SW480 (cell line): ENCODE data around the gene GAP43.

ENCODE experiments used
- DNase-seq: peaks from one replicate; pipeline ENCODE4 v3.0.0-alpha.2; 2016; ENCODE audit warnings: low spot score

Gene GAP43

DNA sequence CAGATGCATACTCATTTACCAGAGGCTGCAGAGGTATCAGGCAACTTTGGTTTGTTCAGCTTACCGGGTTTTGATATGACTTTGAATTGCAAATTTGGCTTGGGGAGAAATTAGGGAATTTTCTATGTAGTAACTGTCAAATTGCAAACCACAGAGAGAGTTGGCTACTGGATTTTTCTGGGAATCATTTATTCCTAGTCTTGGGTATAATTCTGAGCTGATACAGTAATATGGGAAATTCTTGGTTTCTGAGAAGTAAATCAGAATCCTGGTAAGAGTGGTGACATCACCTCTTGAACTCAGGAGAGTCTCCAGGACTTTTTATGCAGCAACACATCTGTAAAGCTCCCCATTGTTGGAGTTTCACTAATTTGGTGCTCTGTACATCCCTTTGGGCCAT is 39.0 kb downstream of the GAP43 start:
- DNase-seq = no peak

DNA sequence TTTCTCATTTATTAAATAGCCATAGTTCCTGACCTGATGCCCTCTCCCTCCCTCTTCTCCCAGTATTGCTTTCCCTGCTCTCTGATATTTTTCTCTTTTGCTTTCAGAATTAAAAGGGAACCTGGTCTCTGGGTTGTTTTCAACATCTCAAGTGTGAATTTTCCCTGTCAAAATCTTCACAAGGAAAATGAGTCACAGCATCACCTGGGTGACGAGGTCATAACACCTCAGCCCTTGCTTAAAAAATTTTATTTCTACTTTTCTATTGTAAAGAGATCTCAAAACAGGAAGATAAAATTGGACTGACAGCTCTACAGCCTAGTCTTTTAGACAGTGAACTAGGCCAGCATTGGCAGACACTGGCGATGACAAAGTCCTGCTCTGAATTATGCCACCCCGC is 40.1 kb downstream of the GAP43 start:
- no peak for DNase-seq

DNA sequence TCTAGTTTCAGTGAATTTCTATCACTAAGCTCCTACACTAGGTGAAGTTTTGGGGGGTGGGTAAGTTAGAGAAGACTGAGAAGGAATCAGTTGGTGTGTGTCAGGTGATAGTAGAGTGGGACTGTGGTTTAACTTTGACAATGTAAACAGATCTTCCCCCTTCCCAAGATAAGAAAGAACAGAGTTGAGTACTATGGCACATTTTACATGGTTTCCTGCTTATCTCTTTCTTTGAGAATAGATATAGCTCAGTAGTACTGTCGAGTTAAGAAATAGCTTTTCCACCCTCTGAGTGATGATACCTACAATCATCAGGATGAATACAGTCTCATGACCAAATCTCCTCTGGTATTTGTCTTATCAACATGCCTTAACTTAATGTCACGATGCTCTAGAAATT is 42.8 kb downstream of the GAP43 start:
- no peak for DNase-seq

DNA sequence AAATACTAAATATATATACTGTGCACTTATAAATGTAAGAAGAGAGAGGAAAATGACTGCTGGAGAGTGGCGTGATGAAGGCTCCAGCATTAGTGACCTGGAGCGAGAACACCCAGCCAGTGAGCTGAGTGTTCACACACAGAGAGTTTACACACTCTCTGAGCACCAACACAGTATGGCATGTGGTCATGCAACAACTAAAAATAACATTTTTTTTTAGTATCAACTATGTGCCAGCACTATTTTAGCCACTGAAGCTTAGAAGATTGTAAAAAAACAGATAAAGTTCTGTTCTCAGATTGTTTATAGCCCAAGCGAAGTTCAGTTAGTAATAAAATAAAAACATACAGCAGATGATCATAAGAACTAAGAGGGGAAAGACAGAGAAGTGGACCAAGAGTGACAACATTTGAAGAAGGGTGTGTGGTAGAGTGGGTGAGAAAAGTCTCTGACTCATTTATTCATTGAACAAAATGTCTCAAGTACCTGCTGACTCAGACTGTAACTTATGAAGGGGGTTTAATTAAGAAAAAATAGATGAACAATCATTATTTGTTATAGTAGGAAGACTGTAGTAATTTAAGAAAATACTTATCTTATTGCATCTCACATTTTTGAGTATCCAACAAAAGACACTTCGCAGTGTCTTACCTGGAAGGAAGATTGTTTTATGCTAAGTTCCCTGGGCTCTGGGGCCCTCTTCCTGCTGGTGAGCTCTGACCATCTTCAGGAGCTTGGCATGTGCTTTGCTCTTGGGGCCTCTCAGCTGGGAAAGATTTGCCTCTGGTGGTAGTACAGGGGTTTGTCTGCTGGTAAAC is 43.8 kb downstream of the GAP43 start:
- no peak for DNase-seq

DNA sequence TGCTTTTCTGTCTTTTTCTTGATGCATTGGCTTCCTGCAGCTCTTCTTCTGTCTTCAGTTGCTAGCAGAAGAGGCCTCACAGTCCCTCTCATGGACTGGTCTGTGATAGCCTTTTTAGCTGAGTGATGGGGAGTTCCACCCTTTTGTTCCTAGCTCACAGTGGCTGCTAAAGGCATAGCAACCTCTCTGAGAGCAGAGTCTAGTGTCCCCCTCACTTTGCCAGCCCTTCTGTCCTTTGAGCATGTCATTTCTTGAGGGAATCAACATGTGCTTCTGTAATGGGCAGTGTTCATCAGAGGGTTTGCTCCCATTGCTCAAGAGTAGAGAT is 44.4 kb downstream of the GAP43 start:
- no peak for DNase-seq

DNA sequence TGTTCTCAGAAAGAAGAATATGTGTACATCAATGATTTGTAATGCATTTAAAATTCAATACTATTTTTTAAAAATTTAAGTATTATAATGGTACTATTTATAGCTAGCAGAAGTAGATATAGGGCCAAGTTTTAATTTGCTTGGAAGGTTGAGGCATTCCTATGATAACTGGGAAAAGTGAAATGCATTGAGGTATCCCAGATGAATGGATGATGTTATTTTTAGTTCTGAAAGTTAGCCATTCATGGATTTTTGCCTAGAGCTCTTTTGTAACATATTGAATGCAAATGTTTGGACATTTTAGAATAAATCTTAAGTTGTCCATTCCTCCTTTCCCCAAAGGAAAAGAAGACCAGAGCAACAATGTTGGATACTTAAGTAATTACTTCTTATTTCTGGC is 47.6 kb downstream of the GAP43 start:
- no peak for DNase-seq

DNA sequence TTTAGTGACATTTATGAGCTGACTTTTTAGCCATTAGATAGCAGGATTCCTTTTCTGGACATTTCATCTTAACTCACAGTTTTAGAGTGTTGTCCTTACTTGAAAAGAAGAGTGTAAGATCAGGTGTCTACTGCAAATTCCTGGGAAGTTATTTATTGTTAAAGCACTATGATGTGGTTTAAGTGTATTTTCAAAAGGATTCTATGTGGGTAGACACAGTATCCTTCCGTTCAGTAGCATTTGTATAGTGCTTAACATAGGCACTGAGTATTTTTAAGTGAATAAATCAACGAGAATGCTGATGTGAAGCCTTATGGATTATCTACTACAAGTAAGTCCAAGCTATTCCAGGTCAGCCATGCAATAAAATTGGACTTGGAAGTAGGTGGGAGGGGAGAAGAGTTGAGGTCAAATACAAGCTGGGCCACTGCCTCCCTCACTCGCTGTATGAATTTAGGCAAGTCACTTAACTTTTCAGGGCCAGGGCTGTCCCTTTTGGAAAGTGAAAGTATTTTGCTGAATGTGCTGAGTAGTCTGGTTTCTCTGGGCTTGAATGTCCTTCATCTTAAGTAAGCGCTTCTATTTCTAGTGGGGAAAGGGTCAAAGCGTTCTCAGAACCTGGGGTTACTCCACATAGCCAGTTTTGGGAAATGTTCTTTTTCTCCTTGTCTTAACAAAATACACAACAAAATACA is 48.6 kb downstream of the GAP43 start:
- DNase-seq = peak; percentile 66

DNA sequence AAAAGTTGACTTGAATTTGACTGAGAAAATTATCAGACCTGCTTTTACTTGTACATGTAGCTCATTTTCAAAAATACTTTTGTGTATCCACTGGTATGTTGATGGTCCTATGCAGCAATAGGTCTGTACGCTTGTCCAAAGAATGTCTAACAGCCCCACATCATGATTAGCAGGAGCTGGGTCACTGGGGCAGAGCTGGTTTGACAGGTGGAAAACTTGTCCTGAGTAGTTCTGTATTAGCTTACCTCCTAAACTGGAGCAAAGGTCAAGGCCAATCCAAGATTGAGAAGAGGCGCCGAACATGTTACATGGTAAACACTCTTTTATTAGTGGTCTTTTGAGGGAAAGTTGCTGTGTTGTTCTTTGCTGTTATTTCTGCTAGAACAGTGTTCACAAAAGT is 50.6 kb downstream of the GAP43 start:
- DNase-seq = no peak

DNA sequence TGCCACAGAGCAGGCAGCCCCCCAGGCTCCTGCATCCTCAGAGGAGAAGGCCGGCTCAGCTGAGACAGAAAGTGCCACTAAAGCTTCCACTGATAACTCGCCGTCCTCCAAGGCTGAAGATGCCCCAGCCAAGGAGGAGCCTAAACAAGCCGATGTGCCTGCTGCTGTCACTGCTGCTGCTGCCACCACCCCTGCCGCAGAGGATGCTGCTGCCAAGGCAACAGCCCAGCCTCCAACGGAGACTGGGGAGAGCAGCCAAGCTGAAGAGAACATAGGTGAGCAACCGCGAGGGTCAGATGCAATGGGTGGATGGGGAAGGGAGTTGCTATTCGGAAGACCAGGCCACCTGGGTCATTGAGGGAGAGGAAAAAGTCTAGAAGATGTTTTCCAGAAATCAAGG is 53.0 kb downstream of the GAP43 start:
- DNase-seq = no peak

DNA sequence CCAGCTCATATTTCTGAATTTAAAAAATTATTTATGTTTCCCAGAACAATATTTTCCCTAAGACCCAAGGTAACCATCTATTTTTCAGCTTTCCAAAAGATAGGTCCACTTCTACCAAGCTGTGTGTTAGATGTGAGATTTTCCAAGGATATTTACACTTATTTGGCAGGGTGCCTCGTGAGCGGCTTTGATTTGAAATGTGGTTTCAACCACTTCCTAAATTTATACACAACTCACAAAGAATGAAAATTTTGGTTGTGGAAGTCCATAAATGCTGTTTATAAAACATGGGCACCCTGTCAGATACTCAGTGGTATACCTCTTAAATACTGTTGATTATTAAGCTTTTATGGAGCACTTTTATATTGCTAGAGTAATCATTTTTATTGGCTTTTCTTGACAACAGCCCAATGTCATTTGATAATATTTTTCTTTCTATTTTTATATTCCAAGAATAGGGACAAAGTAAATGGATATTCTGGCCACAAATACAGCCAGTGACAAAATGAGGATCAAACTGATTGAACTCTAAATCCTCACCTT is 57.6 kb downstream of the GAP43 start:
- DNase-seq = no peak

DNA sequence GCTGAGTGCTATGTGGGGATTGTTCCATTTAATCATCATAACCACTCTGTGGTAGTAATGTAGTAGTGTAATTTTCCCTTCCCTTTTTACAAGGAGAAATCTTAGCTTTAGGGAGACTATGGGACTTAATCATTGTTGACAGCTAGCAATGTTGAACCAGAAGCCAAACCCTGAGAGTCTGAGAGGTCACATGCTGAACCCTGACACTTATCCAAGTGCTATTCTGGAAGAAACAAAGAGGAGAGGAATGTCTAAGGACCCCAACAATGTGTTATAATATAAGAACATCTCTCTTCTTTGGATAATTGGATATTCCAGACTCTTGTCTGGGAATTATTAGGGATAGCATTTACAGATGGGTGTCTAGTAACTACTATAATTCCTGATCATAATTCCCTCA is 58.4 kb downstream of the GAP43 start:
- no peak for DNase-seq

DNA sequence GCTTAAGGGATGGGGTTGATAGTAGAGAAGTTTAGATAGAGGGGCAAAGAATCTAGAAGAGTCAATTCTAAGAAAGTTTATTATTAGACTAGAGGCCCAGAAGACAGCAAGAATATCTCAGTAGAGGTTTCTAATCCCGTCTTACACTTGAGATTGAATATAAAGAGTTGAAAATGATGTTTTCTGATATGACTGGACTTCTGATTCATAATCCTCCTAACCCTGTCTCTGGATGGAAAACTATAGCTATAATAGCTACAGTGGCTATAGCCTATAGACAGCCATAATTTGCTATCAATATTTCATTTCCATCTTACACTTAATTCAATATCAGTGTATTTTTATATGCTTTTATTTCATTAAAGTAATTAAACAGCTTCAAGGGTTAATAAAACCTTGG is 60.0 kb downstream of the GAP43 start:
- no peak for DNase-seq

DNA sequence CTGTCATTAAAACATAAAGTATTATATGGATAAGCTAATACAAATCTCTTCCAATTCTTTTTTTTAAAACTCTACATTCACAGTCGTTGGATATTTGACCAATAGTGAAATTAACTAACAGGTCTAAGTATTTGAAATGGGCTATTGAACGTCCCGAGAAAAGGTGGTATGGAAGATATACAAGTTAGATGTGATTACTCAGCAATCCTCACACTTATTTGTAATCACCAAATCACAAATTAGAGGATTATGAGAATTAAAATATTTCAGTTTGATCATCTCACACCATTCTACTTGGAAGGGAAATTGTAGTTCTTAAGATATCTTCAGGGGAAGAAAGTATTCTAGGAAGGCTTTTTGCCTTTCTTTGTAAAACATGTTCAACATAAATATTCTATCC is 60.5 kb downstream of the GAP43 start:
- DNase-seq = no peak

DNA sequence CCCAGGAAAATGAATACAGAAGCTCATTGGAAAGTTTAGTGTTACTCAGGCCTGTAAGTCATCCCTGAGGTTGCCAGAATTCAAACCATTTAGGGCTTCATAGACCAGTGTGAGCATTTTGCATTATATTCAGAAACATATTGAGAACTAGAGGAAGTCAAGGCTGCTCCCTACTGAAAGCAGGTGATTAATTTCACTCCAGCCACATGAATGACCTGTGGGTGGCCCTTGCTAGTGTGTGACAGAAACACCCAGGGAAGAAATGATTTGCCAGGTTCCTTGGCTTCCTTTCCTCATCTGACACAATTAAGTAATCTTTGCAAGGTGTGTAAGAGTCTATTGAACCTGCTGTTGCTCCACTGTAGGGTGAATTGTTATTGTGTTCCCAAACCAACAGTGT is 61.8 kb downstream of the GAP43 start:
- DNase-seq = no peak

DNA sequence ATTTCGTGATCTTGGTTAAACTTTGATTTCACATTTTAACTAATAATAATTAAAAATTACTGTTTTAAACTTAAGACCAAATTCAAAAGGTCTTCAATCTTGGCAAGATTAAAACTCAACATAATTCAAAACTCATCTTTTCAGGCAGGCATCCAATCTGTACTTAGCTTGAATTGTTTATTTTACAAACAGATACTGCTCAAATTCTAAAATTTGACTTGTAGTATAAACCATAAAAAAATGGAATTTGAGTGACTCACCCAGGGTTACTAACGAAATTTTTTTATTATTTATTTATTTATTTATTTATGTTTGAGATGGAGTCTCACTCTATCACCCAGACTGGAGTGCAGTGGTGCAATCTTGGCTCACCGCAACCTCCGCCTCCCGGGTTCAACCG is 64.4 kb downstream of the GAP43 start:
- no peak for DNase-seq

DNA sequence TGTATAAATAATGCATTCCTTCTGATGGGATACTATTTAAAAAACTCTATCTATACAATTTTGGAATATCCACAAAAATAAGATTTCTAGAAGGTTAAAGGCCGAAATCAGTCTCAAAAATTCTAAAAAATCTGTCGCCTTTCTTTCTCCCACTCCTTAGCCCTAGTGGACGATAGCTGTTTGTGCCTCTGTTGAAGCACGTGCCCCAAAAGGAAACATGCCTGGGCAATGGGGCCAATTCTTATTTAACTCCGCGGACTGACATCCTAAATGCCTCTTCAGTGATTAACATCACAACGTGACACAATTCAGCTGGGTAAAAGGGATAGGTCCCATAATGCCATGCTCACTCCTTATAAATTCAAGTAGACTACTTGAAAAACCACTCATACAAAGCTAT is 65.1 kb downstream of the GAP43 start:
- no peak for DNase-seq

DNA sequence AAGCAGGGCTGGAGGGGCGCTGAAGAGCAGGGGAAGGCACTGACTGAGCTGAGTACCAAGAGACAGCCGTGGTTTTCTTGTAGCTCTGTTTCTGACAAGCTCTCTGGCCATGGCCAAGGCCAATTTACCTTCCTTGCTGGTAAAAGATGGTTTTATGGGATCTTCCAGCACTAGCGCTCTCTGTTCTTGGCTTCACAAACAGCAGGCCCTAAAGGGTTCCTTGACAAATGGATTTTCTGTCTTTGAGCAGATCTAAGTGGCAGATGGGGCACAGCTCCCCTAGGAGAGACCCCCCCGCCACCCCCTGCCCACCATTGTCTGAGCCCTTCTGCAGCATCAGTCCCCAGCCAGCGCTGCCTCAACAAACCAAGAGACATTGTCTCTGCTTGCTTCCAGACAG is 66.6 kb downstream of the GAP43 start:
- no peak for DNase-seq

DNA sequence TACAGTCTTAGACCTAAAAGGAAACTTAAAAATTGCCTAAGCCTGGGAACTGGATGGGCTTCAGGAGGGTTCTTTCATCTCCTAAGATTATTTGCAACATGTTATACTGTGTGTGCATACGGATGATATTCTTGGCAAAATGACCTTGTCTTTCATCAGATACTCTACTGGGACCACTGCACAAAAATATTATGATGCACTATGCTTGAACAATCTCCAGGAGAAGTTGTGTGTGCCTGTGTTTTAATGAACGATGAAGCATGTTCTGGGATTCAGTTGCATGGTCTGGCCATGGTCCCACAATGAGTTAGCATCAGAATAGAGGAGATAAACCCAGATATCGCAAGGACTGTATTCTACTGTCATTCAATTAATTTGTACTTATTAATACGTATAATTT is 68.7 kb downstream of the GAP43 start:
- DNase-seq = no peak

DNA sequence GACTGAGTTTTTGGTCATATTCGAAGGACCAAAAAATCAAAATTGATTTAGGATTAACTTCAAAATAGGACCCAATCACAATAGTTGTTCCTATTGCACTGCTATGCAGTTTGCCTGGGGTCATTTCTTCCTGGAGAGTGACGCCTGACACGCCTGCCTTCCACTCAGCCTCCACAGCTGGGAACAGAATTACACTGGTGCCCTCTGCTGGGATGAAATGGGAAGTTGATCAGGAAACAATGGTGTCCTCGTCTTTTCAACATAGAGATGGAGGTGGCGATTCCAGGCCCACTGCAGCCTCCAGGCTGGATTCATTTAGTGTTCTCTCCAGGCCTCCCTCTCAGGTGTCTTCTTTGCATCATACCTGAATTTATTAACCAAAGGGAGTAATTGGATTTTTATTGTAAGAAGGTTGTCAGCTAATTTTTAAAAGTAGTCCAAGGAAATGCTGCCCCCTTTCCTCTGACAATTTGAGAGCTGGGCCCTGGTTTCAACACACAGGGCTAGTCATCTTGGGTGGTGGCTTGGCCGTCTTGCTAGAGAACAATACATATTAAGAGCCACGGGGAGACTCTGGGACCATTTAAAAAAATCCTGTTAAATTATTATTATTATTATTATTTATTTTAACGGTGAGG is 69.7 kb downstream of the GAP43 start:
- DNase-seq = peak; percentile 70

DNA sequence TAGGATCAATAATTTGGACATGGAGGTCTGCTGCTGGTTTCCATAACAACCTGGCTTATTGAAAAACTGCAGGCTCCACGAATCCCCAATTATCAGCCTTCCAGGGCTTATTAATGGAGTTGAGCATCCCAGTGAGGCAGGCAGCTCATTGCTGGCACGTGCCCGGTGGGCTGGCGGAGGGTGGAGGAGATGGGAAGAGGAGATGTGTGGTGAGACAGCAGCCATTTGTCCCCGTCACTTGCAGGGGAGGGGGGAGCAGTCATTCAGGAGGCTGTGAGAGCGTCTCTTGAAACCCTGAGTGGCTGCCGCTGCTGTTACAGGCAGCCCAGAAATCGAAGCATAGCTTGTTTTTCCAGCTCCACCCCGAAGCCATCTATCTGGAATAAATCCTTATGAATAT is 70.6 kb downstream of the GAP43 start:
- DNase-seq = no peak

DNA sequence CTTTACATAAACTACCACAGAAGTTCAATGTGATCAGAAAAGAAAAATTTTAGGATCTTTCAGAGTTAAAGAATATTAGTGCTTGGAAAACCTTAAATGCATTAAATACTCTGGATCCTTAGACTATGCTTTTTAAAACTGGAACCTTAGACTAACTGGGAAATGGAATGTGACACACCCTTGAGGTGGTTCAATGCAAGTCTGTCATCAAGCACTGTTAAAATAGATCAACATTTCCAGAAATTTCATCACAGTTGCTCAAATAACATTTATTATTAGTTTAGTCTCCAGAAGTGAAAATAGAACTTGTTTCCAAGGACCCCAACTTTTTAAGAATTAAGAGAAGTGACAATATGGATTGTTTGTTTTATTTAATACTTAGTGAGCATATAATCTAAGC is 71.8 kb downstream of the GAP43 start:
- DNase-seq = peak; percentile 40

DNA sequence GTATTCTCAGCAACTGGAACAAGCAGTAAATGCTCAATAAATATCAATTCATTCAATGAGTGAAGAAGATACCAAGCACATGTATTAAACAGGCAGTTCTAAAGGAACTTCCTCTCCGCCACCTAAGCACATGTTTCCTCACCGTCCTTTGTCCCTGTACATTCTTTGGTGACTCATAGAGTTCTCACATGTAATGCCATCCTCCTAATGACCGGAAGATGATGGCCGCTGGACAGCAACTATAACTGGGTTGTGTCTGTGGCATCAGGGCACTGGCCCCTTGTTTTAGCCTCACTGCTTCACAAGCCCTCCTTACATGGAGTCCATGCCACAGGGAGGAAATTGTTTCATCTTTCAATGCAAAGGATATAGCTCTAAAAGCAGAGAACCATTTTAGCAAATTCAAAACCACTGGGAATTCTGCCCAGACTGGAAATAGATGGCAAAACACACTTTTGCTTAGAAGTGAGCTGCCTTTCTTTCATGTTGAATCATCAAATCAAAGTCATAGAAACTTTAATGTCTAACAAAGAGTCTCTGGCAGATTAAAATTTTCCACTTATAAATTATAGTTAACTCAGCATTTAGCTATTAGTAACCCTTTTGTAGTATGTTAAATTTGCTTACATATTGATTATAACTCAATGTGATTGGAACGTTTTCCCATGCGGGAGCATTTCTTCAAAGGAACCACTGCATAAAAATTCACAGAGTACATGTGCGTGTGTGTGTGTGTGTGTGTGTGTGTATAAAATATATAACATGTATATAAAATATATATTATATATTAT is 74.1 kb downstream of the GAP43 start:
- DNase-seq = peak; percentile 36
